GM23248 (cell line): Measurements from ENCODE around the gene AMDHD1.

Experiments used
- EZH2 ChIP-seq: fragments of 200-600 bp; sonication (generic); IDR thresholded peaks from 2 replicates; pipeline ENCODE4 v1.6.1; 2018; ENCODE audit warnings: antibody characterized with exemption, mild to moderate bottlenecking; ENCODE audit not compliant: insufficient read depth, poor library complexity, severe bottlenecking
- EZH2phosphoT487 ChIP-seq: fragments of 200-600 bp; sonication (generic); IDR thresholded peaks from 2 replicates; pipeline ENCODE4 v1.6.1; 2018; ENCODE audit warnings: antibody characterized with exemption, moderate library complexity, mild to moderate bottlenecking, low read depth; ENCODE audit not compliant: insufficient read depth

GRCh38 chr12:95940514-95940913 is 2.6 kb upstream of the AMDHD1 start:
- TF ChIP-seq EZH2phosphoT487 (no peak), EZH2 (no peak)
